Liver (tissue), 5 donors: Measurements from ENCODE around the gene AXDND1. TPM values are rescaled to one million over a fixed set of nuclear protein-coding genes. Genes with fewer than 3 reads are reported as not detected.

ENCODE experiments used
- polyA plus RNA-seq, 2 donors: library from polyadenylated mRNA; stranded (reverse) in 1 of 2; unstranded in 1 of 2; fragments of 200-250 nt in 1 of 2; fragments of >200 nt in 1 of 2; fragmentation: Nextera tagmentation in 1 of 2; extraction: Ambion mirVana in 1 of 2; gene quantifications; one replicate each; pipeline versions ENCODE4 v1.2.1 to v1.2.3, GENCODE V29; 2013 to 2015
- small RNA-seq: library from RNA; depleted of rRNA; stranded (forward); fragments of <200 nt; gene quantifications from one replicate; pipeline ENCODE3, GENCODE V24; 2014
- total RNA-seq, 2 donors: library from RNA; depleted of rRNA; stranded (reverse); fragments of >200 nt; gene quantifications; one replicate each; pipeline ENCODE4 v1.2.3, GENCODE V29; 2014
- donor health status: healthy.
- donor health status: healthy.
- donor health status: healthy.

The AXDND1 gene
- total and polyA plus RNA-seq, 4 donors: 0.25 TPM; not detected in 3

Small RNA genes within 50 kb of the gene (small RNA-seq; reads per million reads assigned to genes)
- gene MEF2AP1 (not detected), gene RNU5F-2P (0.13 reads per million)

Other genes starting within 250 kb of the AXDND1 start
- 1 to 10 TPM; 4.9 to 7.8 TPM for gene ABL2, start 136.3 kb upstream of the AXDND1 start, total RNA-seq
- gene ABL2, start 136.3 kb upstream of the AXDND1 start, polyA plus RNA-seq: 1 to 10 TPM; 1.8 to 1.9 TPM
- gene SOAT1, start 72.2 kb upstream of the AXDND1 start, total RNA-seq: 10 to 100 TPM in 1 of 2 donors, 1 to 10 TPM in 1; 9.4 to 14.0 TPM
- 1 to 10 TPM; 4.3 to 9.3 TPM for gene SOAT1, start 72.2 kb upstream of the AXDND1 start, polyA plus RNA-seq
- gene NPHS2, start 210.0 kb downstream of the AXDND1 start, total RNA-seq: not detected
- gene NPHS2, start 210.0 kb downstream of the AXDND1 start, polyA plus RNA-seq: not detected
- gene TDRD5, start 225.9 kb downstream of the AXDND1 start, total RNA-seq: not detected
- not detected for gene TDRD5, start 225.9 kb downstream of the AXDND1 start, polyA plus RNA-seq